ENCODE results near the gene SPATS2L.

DNA sequence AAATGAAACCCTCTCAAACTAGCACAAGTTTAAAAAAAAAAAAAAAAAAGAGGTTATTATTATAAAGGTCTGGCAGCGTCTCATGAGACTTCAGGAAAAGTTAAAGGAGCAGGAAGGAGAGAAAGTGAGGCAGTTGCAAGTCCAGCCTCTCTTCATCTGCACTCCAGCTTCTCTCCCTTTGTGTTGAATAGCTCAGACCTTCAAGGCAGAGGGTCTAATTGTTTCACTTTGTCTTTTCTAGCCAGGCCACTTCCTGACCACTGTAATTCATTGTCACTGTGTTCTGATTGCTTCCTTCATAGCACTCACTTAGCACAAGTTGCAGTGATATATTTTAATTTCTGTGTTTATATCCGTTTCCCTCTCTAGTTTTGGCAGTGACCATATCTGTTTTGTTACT, 99.9 kb downstream of the SPATS2L start:
- TF ChIP-seq, protein P1, sequence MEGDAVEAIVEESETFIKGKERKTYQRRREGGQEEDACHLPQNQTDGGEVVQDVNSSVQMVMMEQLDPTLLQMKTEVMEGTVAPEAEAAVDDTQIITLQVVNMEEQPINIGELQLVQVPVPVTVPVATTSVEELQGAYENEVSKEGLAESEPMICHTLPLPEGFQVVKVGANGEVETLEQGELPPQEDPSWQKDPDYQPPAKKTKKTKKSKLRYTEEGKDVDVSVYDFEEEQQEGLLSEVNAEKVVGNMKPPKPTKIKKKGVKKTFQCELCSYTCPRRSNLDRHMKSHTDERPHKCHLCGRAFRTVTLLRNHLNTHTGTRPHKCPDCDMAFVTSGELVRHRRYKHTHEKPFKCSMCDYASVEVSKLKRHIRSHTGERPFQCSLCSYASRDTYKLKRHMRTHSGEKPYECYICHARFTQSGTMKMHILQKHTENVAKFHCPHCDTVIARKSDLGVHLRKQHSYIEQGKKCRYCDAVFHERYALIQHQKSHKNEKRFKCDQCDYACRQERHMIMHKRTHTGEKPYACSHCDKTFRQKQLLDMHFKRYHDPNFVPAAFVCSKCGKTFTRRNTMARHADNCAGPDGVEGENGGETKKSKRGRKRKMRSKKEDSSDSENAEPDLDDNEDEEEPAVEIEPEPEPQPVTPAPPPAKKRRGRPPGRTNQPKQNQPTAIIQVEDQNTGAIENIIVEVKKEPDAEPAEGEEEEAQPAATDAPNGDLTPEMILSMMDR (IDR thresholded peaks at IDR 0.05; ENCODE audit: insufficient read depth, low read depth, low read length): no peak
- TF ChIP-seq EZH2 (IDR thresholded peaks at IDR 0.05; ENCODE audit: insufficient read depth, low read length): no peak
